ENCODE data around the gene GALNT5.

GALNT5 gene

GRCh38 chr2:157321466-157321865 lies 64.0 kb downstream of the GALNT5 start:
- no peak for DNase-seq
- Histone ChIP-seq H3K27ac (ENCODE audit: insufficient read depth, low read length, poor library complexity, severe bottlenecking) (no peak overlapping the region), H3K9me3 (ENCODE audit: control insufficient read depth, low read length) (no peaks in the 10 kb centered on the region), H3K27me3 (replicated peaks; ENCODE audit: control insufficient read depth, insufficient read depth, low read length, poor library complexity, severe bottlenecking) (no peaks in the 10 kb centered on the region), H3K4me1 (ENCODE audit: control insufficient read depth, insufficient read depth, low read length, poor library complexity, severe bottlenecking) (no peaks in the 10 kb centered on the region), H3K4me3 (ENCODE audit: insufficient read depth, low read depth, low read length, poor library complexity, severe bottlenecking) (no peak overlapping the region), H3K36me3 (ENCODE audit: control insufficient read depth, insufficient read depth, low read length) (no peaks in the 10 kb centered on the region)

DNA sequence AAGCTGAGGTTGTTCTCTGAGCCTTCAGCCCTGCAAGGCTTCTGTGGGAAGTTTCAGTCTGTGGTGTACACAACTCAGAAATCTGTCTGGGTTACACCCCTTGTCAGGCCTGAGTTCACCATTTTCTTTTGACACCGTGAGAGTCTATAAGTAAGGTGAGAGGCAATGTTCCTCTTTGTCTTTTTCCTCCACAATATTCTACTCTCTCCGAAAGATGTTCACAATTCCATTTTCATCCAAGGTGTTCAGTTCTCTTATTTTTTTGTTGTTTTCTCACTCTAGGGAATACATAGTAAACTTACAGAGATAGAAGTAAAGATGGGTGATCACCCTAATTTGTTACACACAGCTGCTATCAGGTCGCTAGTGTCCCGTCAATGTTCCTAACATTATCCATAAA lies 64.9 kb downstream of the GALNT5 start:
- Histone ChIP-seq H3K27me3 (replicated peaks; ENCODE audit: control insufficient read depth, insufficient read depth, low read length, poor library complexity, severe bottlenecking) (no peaks in the 10 kb centered on the region), H3K36me3 (ENCODE audit: control insufficient read depth, insufficient read depth, low read length) (no peaks in the 10 kb centered on the region), H3K9me3 (ENCODE audit: control insufficient read depth, low read length) (no peaks in the 10 kb centered on the region), H3K27ac (ENCODE audit: insufficient read depth, low read length, poor library complexity, severe bottlenecking) (no peak overlapping the region), H3K4me1 (ENCODE audit: control insufficient read depth, insufficient read depth, low read length, poor library complexity, severe bottlenecking) (no peaks in the 10 kb centered on the region), H3K4me3 (ENCODE audit: insufficient read depth, low read depth, low read length, poor library complexity, severe bottlenecking) (no peak overlapping the region)
- DNase-seq = no peak

- Histone ChIP-seq H3K9me3 (ENCODE audit: control insufficient read depth, low read length) (no peaks in the 10 kb centered on the region), H3K27me3 (replicated peaks; ENCODE audit: control insufficient read depth, insufficient read depth, low read length, poor library complexity, severe bottlenecking) (no peaks in the 10 kb centered on the region), H3K4me1 (ENCODE audit: control insufficient read depth, insufficient read depth, low read length, poor library complexity, severe bottlenecking) (peaks cover 3% of the 10 kb centered on the region), H3K36me3 (ENCODE audit: control insufficient read depth, insufficient read depth, low read length) (no peaks in the 10 kb centered on the region), H3K4me3 (ENCODE audit: insufficient read depth, low read depth, low read length, poor library complexity, severe bottlenecking) (no peak overlapping the region), H3K27ac (ENCODE audit: insufficient read depth, low read length, poor library complexity, severe bottlenecking) (no peak overlapping the region)
- DNase-seq = no peak
These were observed 66.9 kb downstream of the GALNT5 start for GRCh38 chr2:157324331-157324843.

DNA sequence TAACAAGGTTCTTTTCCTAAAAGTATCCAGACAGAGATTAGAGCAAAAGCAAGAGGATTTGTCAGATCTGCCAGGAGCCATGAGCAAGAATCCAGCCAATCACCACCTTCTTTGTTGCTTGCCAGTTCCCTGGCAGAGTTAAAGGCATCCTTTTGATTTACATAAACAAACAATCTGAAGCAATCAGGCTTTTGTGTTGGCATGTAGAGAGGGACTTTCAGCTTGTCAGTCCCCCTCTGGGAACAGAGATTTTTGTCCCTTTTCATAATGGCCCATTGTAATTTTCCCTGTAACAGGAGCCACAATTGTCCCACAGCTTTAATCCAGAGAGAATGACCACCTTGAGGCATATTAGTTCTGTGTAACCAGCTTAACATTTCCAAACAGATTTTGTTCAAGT lies 68.3 kb downstream of the GALNT5 start, which contains the start of gene ERMN:
TSS of gene ERMN (minus strand) at position 39 of the 400 bp plus-strand sequence. CDS start 182 bp downstream, outside the sequence.
- no peak for DNase-seq
- Histone ChIP-seq H3K9me3 (ENCODE audit: control insufficient read depth, low read length) (no peaks in the 10 kb centered on the region), H3K4me3 (ENCODE audit: insufficient read depth, low read depth, low read length, poor library complexity, severe bottlenecking) (no peak within 1 kb of the TSS), H3K27me3 (replicated peaks; ENCODE audit: control insufficient read depth, insufficient read depth, low read length, poor library complexity, severe bottlenecking) (no peaks in the 10 kb centered on the region), H3K36me3 (ENCODE audit: control insufficient read depth, insufficient read depth, low read length) (no peaks in the 10 kb centered on the region), H3K27ac (ENCODE audit: insufficient read depth, low read length, poor library complexity, severe bottlenecking) (no peak within 1 kb of the TSS), H3K4me1 (ENCODE audit: control insufficient read depth, insufficient read depth, low read length, poor library complexity, severe bottlenecking) (peaks cover 3% of the 10 kb centered on the region)

- Histone ChIP-seq H3K4me1 (ENCODE audit: control insufficient read depth, insufficient read depth, low read length, poor library complexity, severe bottlenecking) (peaks cover 8% of the 10 kb centered on the region), H3K36me3 (ENCODE audit: control insufficient read depth, insufficient read depth, low read length) (no peaks in the 10 kb centered on the region), H3K27me3 (replicated peaks; ENCODE audit: control insufficient read depth, insufficient read depth, low read length, poor library complexity, severe bottlenecking) (no peaks in the 10 kb centered on the region), H3K4me3 (ENCODE audit: insufficient read depth, low read depth, low read length, poor library complexity, severe bottlenecking) (no peak overlapping the region), H3K9me3 (ENCODE audit: control insufficient read depth, low read length) (no peaks in the 10 kb centered on the region), H3K27ac (ENCODE audit: insufficient read depth, low read length, poor library complexity, severe bottlenecking) (no peak overlapping the region)
- no peak for DNase-seq
These were observed 69.2 kb downstream of the GALNT5 start for GRCh38 chr2:157326698-157327097.

DNA sequence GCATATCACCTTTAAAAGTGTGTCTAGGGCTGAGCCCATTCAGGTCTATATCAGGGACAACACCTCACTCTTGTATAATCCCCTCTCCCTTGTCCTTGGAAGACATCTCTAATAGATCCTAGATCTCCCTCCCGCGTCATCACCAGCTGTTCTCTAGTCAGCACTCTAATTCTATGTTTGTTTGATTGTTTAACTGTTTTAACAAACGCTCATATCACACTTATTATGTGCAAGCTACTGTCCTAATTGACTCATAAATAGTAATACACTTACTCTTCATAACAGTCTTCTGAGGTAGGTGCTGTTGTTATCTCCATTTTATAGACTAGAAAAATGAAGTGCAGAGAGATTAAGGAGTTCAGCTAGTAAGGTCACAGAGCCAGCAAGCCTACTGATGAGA lies 69.7 kb downstream of the GALNT5 start:
- Histone ChIP-seq H3K4me1 (ENCODE audit: control insufficient read depth, insufficient read depth, low read length, poor library complexity, severe bottlenecking) (peaks cover 9% of the 10 kb centered on the region), H3K36me3 (ENCODE audit: control insufficient read depth, insufficient read depth, low read length) (no peaks in the 10 kb centered on the region), H3K4me3 (ENCODE audit: insufficient read depth, low read depth, low read length, poor library complexity, severe bottlenecking) (no peak overlapping the region), H3K27ac (ENCODE audit: insufficient read depth, low read length, poor library complexity, severe bottlenecking) (no peak overlapping the region), H3K9me3 (ENCODE audit: control insufficient read depth, low read length) (no peaks in the 10 kb centered on the region), H3K27me3 (replicated peaks; ENCODE audit: control insufficient read depth, insufficient read depth, low read length, poor library complexity, severe bottlenecking) (no peaks in the 10 kb centered on the region)
- no peak for DNase-seq

- no peaks in the 10 kb centered on the region for H3K27me3 ChIP-seq (replicated peaks; ENCODE audit: control insufficient read depth, insufficient read depth, low read length, poor library complexity, severe bottlenecking)
- peaks cover 9% of the 10 kb centered on the region for H3K4me1 ChIP-seq (ENCODE audit: control insufficient read depth, insufficient read depth, low read length, poor library complexity, severe bottlenecking)
- H3K36me3 ChIP-seq (ENCODE audit: control insufficient read depth, insufficient read depth, low read length) = no peaks in the 10 kb centered on the region
- H3K27ac ChIP-seq (ENCODE audit: insufficient read depth, low read length, poor library complexity, severe bottlenecking) = no peak overlapping the region
- peak; percentile 62 to 72 (median 68) for DNase-seq
- no peak overlapping the region for H3K4me3 ChIP-seq (ENCODE audit: insufficient read depth, low read depth, low read length, poor library complexity, severe bottlenecking)
- H3K9me3 ChIP-seq (ENCODE audit: control insufficient read depth, low read length) = no peaks in the 10 kb centered on the region
These were observed 70.4 kb downstream of the GALNT5 start for GRCh38 chr2:157327621-157328500.

GRCh38 chr2:157329524-157329923 lies 72.0 kb downstream of the GALNT5 start:
- no peak overlapping the region for H3K27ac ChIP-seq (ENCODE audit: insufficient read depth, low read length, poor library complexity, severe bottlenecking)
- H3K4me1 ChIP-seq (ENCODE audit: control insufficient read depth, insufficient read depth, low read length, poor library complexity, severe bottlenecking) = peaks cover 9% of the 10 kb centered on the region
- DNase-seq = no peak

GRCh38 chr2:157333304-157334047 lies 76.0 kb downstream of the GALNT5 start:
- H3K27ac ChIP-seq (ENCODE audit: insufficient read depth, low read length, poor library complexity, severe bottlenecking) = no peak overlapping the region
- no peak overlapping the region for H3K4me3 ChIP-seq (ENCODE audit: insufficient read depth, low read depth, low read length, poor library complexity, severe bottlenecking)
- H3K27me3 ChIP-seq (replicated peaks; ENCODE audit: control insufficient read depth, insufficient read depth, low read length, poor library complexity, severe bottlenecking) = no peaks in the 10 kb centered on the region
- DNase-seq = no peak
- H3K4me1 ChIP-seq (ENCODE audit: control insufficient read depth, insufficient read depth, low read length, poor library complexity, severe bottlenecking) = peaks cover 6% of the 10 kb centered on the region
- H3K36me3 ChIP-seq (ENCODE audit: control insufficient read depth, insufficient read depth, low read length) = no peaks in the 10 kb centered on the region
- no peaks in the 10 kb centered on the region for H3K9me3 ChIP-seq (ENCODE audit: control insufficient read depth, low read length)

More at GRCh38 chr2:157329524-157329923, 72.0 kb downstream of the GALNT5 start:
- H3K27me3 ChIP-seq (replicated peaks; ENCODE audit: control insufficient read depth, insufficient read depth, low read length, poor library complexity, severe bottlenecking) = no peaks in the 10 kb centered on the region
- no peaks in the 10 kb centered on the region for H3K9me3 ChIP-seq (ENCODE audit: control insufficient read depth, low read length)
- H3K4me3 ChIP-seq (ENCODE audit: insufficient read depth, low read depth, low read length, poor library complexity, severe bottlenecking) = no peak overlapping the region
- no peaks in the 10 kb centered on the region for H3K36me3 ChIP-seq (ENCODE audit: control insufficient read depth, insufficient read depth, low read length)

DNA sequence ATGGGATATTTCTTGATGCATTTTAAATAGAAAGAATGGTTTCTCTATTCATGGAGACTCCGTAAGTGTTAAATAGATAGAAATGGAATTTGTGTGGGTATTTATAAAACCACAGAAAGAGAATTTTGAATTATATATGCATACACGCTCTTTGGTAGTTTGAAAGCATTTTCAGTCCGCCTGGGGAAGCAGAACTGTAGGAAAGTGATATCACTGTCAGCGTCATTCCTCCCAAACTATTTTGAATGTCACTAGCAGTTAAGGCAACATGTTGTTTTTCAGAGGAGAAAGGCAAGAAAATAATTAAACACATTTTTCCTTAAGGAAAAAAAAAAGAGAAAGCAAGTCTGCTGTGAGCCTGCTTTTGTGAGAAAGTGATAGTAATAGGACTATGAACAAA lies 76.8 kb downstream of the GALNT5 start:
- Histone ChIP-seq H3K9me3 (ENCODE audit: control insufficient read depth, low read length) (no peaks in the 10 kb centered on the region), H3K4me1 (ENCODE audit: control insufficient read depth, insufficient read depth, low read length, poor library complexity, severe bottlenecking) (peaks cover 6% of the 10 kb centered on the region), H3K36me3 (ENCODE audit: control insufficient read depth, insufficient read depth, low read length) (no peaks in the 10 kb centered on the region), H3K27me3 (replicated peaks; ENCODE audit: control insufficient read depth, insufficient read depth, low read length, poor library complexity, severe bottlenecking) (no peaks in the 10 kb centered on the region), H3K4me3 (ENCODE audit: insufficient read depth, low read depth, low read length, poor library complexity, severe bottlenecking) (no peak overlapping the region), H3K27ac (ENCODE audit: insufficient read depth, low read length, poor library complexity, severe bottlenecking) (no peak overlapping the region)
- no peak for DNase-seq

All from effector memory CD4-positive, alpha-beta T cell (primary cell).